ENCODE data around the gene MANEA. TPM values are rescaled to one million over a fixed set of nuclear protein-coding genes. Genes with fewer than 3 reads are reported as not detected.

MANEA gene
- total RNA-seq, 1 experiment from 2014 or later: 13.9 TPM

DNA sequence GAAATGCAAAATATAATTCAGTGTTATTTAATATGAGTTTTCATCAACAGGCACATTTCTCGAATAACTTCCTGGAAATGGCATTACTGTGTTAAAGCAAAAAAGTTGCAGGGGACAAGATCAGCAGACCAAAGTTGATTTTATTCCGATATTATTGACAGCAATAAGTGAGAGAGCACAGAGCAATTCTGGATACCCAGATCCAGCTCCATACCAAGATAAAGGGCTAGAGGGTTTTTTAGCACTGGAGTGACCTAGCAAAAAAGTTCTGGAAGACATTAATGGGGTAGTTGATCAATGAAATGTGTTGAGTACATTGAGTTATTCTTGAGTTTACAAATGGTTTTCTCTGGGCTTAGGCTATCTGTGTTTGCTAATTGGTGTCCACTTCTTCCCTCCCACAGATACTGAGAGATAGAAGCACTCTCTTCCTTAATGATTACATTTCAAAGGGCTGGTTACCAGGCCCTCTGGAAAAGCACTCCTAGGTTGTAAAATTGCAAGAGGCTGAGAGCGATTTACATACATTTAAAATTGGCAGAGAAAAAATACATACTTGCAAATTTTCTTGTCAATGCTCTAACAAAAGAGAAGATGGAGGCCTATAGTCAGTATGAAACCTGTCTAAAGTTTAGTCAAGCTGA lies 47.0 kb upstream of the MANEA start (continued):
- no peak for TF ChIP-seq EZH2 (IDR thresholded peaks at IDR 0.05)

DNA sequence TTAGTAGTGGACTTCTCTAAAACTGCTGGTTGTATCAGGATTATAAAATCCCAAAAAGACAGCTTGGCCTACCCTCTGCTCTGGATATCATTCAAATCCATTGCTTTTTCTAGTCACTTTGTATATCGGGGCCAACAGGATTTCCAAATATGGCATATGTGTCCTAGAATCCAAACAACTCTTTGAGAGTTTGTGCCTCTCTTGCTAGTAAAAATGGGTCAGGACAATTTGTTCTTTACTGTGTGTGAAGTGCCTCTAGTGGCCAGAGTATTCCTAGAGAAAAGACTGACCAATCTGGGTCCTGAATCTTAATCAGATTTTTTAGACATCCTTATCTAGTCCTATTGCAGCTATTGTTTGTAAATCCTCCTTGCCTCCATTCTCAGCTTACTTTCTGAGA lies 33.5 kb upstream of the MANEA start:
- no peaks in the 10 kb centered on the region for H3K36me3 ChIP-seq (ENCODE audit: control insufficient read depth in 1 of 2, insufficient read depth in 2 of 2, low read length in 2 of 2)
- no TSS peak for BruUV-seq (replicated peaks)
- H4K20me1 ChIP-seq (ENCODE audit: insufficient read depth): no peaks in the 10 kb centered on the region
- RAD21 ChIA-PET (ENCODE audit: low non-redundant PET in 1 of 2, low total read pairs in 2 of 2, uncharacterized antibody in 2 of 2, unreplicated experiment in 2 of 2): no interaction called here
- peak; percentile 34; the same call in 1 of the 2 replicates for ATAC-seq
- CTCF ChIA-PET: no interaction called here
- no peaks in the 10 kb centered on the region for H3K9me2 ChIP-seq (ENCODE audit: insufficient read depth)
- no peak overlapping the region for H3K9ac ChIP-seq (ENCODE audit: low read length)
- no peaks in the 10 kb centered on the region for H3K4me1 ChIP-seq (ENCODE audit: control insufficient read depth in 1 of 2, insufficient read depth in 2 of 2, low read length in 2 of 2)
- intact Hi-C loops (cut with micrococcal nuclease): no loop called here
- H3K9me3 ChIP-seq (ENCODE audit: control insufficient read depth in 1 of 2, insufficient read depth in 1 of 2, low read depth in 1 of 2, low read length in 2 of 2): no peaks in the 10 kb centered on the region
- H2AFZ ChIP-seq (ENCODE audit: low read depth, low read length, poor library complexity, severe bottlenecking): no peak overlapping the region
- H3K27me3 ChIP-seq (ENCODE audit: insufficient read depth, low read length): no peaks in the 10 kb centered on the region
- no peak overlapping the region for H3K4me2 ChIP-seq (ENCODE audit: low read length)
- no peak for TF ChIP-seq TCF7L2 (IDR thresholded peaks at IDR 0.05; ENCODE audit: borderline replicate concordance, extremely low read depth, insufficient read depth, insufficient read length)
- TF ChIP-seq, protein P1, sequence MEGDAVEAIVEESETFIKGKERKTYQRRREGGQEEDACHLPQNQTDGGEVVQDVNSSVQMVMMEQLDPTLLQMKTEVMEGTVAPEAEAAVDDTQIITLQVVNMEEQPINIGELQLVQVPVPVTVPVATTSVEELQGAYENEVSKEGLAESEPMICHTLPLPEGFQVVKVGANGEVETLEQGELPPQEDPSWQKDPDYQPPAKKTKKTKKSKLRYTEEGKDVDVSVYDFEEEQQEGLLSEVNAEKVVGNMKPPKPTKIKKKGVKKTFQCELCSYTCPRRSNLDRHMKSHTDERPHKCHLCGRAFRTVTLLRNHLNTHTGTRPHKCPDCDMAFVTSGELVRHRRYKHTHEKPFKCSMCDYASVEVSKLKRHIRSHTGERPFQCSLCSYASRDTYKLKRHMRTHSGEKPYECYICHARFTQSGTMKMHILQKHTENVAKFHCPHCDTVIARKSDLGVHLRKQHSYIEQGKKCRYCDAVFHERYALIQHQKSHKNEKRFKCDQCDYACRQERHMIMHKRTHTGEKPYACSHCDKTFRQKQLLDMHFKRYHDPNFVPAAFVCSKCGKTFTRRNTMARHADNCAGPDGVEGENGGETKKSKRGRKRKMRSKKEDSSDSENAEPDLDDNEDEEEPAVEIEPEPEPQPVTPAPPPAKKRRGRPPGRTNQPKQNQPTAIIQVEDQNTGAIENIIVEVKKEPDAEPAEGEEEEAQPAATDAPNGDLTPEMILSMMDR (IDR thresholded peaks at IDR 0.05 in 2 of 3, conservative IDR thresholded peaks at IDR 0.05 in 1 of 3; ENCODE audit: borderline replicate concordance in 1 of 3, insufficient read depth in 1 of 3, low read depth in 2 of 3, low read length in 2 of 3): peak in 2 of 3 experiments; percentile 28 to 42; a peak in 3 of 6 replicates
- no peak overlapping the region for H3K4me3 ChIP-seq (replicated peaks in 1 of 2; ENCODE audit: low read depth in 1 of 2, low read length in 2 of 2)
- no peaks in the 10 kb centered on the region for H3K79me2 ChIP-seq (ENCODE audit: insufficient read depth, low read length)
- H3K27ac ChIP-seq (ENCODE audit: low read depth, low read length): no peak overlapping the region
- DNase-seq (ENCODE audit: low read depth, low spot score): no peak
- POLR2A ChIA-PET: no interaction called here
